NCI-H187 treated with DMSO at 0.1 percent for 48 hours (cell line): ENCODE results near the gene TMEM217.

Experiments used
- DNase-seq: peaks from one replicate; lab custom pipeline; 2025; lab: John Stamatoyannopoulos, UW

Gene TMEM217

GRCh38 chr6:37168163-37168758, 89.7 kb downstream of the TMEM217 start:
- DNase-seq, result no peak

GRCh38 chr6:37162740-37163139, 95.2 kb downstream of the TMEM217 start:
- DNase-seq, result no peak
